IPS-11a (cell line): Measurements from ENCODE around the gene KIRREL2.

Source experiments
- H3K4me3 ChIP-seq: one replicate; pipeline ENCODE4 v1.5.1; 2013; ENCODE audit warnings: low read depth, low read length, control low read depth

Gene KIRREL2

DNA sequence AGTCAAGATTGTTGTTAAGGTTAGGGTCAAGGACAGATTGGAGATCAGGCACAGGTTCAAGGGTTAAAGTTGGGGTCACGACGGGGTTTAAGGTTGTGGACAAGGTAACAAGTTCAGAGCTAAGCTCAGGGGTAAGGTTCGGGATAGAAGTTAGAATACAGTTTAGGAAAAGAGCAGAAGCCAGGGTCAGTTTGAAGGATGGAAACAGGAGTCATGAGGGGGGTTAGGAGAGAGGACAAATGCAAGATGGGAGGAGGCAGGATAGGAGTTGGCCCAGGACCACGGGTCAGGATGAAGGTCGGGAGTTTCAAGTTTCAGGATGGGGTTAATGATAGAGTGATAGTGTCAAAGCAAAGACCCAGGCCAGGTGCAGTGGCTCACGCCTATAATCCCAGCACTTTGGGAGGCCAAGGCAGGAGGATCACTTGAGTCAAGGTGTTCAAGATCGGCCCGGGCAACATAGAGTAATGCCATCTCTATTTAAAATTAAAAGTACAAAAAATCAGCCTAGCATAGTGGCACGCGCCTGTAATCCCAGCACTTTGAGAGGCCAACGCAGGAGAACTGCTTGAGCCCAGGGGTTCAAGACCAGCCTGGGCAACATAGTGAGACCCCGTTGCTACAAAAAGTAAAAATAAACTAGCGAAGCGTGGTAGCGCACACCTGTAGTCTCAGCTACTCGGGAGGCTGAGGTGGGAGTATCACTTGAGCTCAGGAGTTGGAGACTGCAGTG, 12.1 kb upstream of the KIRREL2 start:
- H3K4me3 ChIP-seq = no peak overlapping the region

DNA sequence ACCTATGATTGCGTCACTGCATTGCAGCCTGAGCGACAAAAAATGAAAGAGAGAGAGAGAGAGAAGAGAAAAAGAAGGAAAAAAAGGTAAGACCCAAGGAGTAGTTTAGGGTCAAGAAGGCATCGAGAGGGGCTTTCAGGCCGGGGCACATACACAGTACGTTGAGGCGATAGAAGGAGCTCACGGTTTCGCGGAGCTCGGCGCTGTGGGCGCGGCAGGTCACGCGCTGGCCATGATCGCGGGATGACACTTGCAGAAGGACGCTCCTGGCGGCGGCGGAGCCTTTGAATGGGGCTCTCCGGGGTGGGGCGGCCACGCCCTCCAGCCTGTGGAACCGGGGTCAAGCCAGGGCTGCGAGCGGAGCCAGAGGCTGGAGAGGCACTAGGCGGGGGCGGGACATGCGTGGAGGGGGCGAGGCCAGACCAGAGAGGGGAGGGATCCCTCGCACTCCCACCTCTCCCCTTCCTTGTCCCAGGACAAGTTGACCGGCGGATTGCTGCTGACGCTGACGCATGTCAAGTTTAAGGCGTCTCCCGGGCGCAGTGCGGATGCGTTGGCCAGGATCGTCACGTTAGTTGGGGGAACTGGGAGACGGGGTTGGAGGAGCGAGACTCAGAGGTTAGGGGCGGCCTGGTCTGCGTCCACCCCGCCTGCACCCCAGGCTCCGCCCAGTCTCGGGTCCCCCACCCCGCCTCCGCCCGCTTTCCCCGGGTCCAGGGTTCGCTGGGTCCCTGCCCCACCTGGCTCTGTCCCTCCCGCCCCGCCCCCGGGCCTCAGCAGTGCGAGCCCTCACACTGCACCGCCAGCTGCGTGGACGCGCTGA, 11.3 kb upstream of the KIRREL2 start:
- peak overlapping the region; percentile 39 for H3K4me3 ChIP-seq

DNA sequence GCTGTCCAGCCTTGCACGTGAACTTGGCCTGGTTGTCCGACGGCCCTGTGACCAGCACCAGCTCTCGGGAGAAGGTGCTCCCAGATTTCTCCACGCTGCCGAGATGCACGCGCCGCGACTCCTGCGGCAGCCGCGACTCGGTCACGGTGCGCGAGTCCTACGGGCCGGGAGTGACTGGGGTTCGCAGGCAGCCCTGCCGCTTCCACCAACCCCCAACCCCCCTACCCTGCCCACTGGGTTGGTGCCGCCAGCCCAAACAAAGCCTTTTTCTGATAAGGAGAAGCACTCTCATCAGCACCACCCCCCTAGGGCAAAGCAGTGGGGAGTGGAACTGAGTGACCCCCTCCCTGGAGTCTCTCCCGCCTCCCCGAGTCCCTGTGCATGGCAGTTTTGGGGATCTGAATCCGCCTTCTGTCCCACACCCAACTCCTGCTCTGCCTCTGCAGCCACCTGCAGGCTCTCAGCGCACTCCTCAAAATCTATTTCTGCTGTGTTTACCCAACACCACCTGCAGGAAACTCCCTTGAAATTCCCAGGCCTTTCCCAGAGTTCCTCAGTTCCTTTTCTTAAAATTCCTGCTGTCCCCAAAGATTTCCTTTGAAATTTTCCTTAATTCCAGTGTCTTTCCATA, 10.6 kb upstream of the KIRREL2 start:
- H3K4me3 ChIP-seq = peak overlapping the region; percentile 39

DNA sequence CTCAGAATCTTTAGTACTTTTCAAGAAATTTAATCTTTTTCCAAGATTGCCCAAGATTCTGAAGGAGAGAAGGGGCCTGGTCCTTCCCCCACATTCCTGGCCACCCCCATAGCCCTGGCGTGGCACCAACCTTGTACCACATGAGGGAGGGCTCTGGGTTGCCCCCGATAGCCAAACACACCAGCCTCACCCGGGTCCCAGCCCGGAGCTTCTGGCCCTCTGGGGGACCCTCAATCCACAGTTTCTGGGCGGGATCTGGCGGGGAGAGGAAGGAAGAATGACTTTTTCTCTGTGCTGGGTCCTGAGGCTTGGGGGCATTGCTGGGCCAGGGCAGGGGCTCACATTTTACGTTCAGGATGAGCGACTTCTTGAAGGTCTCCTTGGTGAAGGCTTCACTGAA, 8.8 kb upstream of the KIRREL2 start:
- H3K4me3 ChIP-seq = no peak overlapping the region

DNA sequence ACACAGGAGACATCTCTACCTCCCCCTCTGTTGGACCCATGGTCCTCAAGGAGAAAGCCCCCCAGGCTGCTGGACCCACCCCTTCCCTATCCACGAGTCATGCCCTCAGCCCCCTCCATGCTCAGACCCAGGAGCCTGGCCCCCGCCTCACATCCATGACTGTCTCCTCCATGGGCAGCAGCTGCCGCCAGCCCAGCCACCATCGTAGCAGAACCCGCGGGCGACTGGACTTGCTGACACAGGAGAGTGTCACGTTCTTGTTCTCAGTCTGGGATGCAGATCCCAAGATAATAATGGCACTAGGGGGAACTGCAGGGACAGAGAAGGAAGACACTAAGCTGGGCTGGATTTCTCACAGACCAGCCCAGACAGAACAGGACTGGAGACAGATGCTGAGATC, 8.2 kb upstream of the KIRREL2 start:
- H3K4me3 ChIP-seq = no peak overlapping the region

DNA sequence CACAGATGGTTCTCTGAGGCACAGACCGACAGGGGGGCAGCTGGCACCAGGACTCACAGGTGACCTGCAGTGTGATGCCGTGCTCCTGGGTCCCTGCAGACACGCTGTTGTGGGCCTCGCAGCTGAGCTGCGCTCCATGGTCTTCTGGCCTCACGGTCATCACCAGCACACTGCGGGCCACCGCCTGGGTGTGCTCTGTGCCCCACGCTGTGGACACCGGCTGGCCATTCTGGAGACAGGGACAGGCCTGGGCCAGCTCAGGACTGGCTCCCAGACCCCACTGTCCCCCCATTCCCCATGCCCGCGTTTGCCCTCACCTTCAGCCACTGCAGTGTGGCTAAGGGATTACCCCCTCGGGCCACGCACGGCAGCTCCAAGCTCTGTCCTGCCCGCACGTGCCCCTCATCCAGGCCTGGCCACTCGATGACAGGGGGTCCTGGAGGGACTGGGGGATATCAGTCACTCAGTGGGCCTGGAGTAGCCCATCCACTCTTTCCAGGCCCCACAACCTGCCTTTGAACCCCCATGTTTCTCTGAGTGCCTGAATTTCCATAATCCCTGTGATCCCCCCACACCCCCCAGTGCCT, 7.7 kb upstream of the KIRREL2 start:
- no peak overlapping the region for H3K4me3 ChIP-seq

DNA sequence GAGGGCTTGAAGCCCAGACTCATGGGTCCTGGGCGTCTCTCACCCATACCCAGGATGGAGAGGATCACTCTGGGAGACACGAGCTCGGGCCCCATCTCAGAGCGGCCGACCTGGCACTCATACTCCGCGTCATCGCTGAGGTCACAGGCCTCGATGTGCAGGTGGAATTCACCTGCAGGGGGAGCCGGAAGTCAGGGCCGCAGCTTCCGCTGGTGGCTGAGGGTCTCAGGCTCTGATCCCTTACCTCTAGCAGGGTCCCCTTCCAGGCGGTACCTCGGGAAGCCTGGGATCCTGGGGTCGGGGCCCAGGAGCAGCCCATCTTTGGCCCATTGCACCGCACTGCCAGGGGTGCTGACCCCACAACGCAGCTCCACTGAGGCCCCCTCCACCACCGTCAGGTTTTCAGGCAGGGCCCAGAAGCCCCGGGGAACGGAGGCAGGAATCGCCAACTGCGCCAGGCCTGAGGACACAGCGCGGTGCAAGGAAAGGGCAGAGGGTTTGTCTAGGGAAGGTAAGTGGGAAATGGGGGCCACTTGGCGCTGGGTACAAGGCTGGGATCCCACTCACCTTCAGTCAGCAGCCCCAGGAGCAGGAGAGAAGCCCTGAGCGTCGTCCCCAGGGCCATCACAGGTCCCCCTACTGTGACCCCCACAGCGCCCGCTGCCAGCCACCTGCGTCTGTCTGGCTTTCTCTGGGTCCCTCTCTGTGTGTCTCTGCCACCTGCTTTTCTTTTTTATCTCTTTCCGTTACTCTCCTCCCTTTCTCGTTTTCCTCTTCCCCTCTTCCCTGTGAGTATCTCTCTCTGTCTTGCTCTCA, 5.3 kb upstream of the KIRREL2 start:
- H3K4me3 ChIP-seq = no peak overlapping the region

DNA sequence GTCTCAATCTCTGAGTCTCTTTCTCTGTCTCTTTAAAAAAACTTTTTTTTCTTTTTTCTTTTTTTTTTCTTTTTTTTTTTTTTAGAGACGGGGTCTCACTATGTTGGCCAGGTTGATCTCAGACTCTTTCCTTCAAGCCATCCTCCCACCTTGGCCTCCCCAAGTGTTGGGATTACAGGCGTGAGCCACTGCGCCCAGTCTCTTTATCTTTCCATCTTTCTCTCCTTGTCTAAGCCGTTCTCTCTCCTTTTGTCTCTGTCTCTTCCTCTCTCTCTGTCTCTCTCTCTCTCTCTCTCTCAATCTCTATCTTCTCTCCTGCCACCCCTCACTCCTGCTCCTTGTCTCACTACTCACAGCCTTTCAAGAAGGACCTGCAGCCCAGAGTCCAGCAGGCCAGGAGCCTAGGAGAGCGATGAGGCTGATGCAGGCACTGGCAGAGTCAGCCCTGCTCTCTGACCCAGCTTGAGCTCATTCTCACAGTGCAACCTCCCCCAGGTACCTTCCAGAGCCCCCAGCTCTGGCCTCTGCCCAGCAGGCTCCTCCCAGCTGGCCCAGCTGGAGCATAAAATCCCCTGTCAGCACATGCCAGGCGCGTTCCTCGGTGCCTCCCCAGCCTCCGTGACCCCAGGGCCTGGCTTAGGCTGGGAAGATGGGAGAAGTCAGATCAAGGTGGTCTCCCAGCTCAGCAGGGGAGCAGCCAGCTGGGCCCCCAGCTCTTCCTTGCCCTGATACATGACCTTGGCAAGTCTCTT, 4.5 kb upstream of the KIRREL2 start, which contains the start of gene NPHS1:
Gene NPHS1, minus strand, starts transcription at position 476 of the 752 bp plus-strand sequence. CDS start 667 bp downstream, outside the sequence.
- no peak within 1 kb of the TSS for H3K4me3 ChIP-seq

DNA sequence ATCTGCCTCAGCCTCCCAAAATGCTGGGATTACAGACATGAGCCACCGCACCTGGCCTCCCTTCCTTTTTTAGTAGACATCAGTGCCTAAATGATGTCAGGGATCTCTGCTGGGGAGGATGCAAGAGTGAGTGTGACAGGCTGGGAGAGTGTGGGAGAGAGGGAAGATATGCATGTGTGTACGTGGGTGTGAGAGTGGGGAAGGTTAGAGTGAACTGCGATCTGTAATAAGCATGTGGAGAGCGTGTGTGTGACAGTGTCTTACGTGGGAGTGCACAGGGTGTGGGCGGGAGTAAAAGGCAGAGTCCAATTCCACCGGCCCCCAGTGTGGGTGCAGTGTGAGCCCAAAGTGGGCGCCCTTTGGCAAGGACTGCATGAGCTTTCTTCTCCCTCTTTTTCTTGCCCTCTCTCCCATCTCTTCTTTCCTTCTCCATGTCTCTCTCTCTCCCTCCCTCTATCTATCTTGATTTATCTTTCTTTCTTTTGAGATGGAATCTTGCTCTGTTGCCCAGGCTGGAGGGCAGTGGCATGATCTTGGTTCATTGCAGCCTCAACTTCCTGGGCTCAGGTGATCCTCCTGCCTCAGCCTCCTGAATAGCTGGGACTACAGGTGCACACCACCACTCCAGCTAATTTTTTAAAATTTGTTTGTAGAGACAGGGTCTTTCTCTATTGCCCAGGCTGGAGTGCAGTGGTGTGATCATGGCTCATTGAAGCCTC, 3.5 kb upstream of the KIRREL2 start:
- H3K4me3 ChIP-seq = no peak overlapping the region

DNA sequence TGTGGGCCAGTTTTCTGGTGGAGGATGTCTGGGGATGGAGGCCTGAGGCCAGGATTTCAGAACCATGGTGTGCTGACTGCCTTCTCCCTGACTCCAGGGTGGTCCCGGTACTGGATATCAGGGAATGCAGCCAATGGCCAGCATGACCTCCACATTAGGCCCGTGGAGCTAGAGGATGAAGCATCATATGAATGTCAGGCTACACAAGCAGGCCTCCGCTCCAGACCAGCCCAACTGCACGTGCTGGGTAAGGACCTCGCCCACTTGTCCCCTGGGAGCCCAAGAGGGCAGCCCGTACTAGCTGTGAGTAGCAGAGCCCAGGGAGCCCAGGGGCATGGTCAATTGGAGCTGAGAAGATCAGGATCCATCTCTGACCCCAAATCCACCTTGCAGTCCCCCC, 1.6 kb downstream of the KIRREL2 start:
- no peak overlapping the region for H3K4me3 ChIP-seq

DNA sequence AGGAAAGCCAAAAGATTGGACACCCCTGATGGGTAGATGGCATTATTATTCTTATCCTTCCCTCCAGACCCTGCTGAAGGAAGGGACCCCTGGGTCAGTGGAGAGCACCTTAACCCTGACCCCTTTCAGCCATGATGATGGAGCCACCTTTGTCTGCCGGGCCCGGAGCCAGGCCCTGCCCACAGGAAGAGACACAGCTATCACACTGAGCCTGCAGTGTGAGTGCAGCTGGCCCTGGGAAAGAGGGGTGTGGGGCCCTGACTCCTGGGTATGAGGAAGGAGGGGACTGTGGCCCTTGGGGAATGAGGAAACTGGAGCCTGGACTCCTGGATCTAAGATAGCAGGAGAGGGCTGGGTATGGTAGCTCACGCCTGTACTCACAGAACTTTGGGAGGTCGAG, 2.7 kb downstream of the KIRREL2 start:
- no peak overlapping the region for H3K4me3 ChIP-seq

DNA sequence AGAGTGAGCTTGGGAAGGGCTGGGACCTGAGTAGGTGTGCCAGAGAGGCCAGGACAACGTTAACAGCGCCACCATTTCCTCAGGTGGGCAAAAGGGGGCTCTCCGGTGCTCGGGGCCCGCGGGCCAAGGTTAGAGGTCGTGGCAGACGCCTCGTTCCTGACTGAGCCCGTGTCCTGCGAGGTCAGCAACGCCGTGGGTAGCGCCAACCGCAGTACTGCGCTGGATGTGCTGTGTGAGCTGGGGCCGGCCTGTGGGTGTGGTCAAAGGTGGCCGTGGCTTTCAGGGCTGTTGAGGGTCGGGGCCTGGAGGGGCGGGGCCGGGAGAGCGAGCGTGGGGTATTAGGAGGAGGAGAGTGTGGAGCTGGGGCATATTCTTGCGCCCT, 3.7 kb downstream of the KIRREL2 start:
- no peak overlapping the region for H3K4me3 ChIP-seq

DNA sequence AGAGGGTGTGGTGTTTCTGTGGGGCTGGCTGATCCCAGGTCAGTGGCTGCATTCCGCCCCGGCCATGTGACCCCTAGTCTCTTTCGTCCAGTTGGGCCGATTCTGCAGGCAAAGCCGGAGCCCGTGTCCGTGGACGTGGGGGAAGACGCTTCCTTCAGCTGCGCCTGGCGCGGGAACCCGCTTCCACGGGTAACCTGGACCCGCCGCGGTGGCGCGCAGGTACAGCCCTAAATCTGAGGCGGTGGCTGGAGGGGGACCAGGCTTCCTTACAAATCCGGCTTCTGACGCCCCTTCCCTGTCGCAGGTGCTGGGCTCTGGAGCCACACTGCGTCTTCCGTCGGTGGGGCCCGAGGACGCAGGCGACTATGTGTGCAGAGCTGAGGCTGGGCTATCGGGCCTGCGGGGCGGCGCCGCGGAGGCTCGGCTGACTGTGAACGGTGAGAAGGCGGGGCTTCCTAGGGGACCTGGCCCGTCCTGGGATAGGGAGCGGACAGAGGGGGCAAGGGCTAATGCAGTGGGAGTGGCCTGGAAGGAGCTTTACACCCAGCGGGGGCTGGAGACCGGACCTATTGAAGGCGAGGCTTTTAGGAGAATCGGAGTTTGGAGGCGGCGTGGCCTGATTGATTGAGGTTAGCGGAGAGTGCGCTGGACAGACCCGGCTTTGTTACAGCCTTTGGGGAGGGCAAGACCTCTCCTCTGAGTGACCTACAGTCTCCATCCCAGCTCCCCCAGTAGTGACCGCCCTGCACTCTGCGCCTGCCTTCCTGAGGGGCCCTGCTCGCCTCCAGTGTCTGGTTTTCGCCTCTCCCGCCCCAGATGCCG, 4.3 kb downstream of the KIRREL2 start:
- H3K4me3 ChIP-seq = peak overlapping the region; percentile 20

DNA sequence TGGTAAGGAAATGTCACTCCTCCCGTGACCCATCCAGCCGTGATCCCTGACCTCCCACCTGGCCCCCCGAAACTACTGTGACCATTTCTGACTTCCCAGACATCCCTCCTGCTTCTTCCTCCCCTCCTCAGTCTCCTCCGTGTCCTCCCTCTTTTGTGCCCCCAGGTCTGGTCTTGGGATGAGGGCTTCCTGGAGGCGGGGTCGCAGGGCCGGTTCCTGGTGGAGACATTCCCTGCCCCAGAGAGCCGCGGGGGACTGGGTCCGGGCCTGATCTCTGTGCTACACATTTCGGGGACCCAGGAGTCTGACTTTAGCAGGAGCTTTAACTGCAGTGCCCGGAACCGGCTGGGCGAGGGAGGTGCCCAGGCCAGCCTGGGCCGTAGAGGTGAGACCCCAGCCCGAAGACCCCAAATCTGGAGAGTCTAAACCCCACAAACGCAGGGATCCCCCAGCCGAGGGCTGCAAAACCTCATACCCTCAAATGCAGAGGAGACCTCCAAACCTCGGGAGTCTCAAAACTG, 5.0 kb downstream of the KIRREL2 start:
- H3K4me3 ChIP-seq = peak overlapping the region; percentile 20

DNA sequence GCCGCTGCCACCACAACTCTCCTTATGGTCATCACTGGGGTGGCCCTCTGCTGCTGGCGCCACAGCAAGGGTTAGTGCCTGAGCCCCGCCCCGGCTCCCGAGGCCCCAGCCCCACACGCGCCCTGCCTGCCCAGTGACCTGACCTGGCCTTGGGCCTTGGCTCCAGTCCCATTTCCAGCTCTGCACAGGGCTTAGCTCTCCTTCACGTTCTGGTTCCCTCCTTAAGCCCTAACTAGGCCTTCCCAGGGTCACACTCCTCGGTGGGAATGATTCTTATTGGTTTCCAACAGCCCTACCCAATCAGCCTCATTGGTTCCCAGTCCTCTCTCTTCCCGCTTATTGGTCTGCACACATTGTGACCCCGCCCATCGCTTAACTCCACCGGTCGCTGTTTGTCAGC, 5.8 kb downstream of the KIRREL2 start:
- no peak overlapping the region for H3K4me3 ChIP-seq

DNA sequence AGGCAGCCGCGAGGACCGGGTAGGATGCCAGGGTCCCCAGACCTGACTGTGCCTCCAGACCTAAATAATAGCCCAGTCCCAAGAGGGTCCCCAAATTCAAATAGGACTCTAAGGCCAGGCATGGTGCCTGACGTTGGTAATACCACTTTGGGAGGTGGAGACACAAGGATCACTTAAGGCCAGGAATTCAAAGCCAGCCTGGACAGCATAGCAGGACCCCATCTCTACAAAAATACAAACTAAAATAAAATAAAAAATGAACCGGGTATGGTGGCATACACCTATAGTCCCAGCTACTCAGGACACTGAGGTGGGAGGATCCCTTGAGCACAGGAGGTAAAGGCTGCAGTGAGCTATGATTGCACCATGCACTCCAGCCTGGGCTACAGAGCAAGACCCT, 6.3 kb downstream of the KIRREL2 start:
- no peak overlapping the region for H3K4me3 ChIP-seq

DNA sequence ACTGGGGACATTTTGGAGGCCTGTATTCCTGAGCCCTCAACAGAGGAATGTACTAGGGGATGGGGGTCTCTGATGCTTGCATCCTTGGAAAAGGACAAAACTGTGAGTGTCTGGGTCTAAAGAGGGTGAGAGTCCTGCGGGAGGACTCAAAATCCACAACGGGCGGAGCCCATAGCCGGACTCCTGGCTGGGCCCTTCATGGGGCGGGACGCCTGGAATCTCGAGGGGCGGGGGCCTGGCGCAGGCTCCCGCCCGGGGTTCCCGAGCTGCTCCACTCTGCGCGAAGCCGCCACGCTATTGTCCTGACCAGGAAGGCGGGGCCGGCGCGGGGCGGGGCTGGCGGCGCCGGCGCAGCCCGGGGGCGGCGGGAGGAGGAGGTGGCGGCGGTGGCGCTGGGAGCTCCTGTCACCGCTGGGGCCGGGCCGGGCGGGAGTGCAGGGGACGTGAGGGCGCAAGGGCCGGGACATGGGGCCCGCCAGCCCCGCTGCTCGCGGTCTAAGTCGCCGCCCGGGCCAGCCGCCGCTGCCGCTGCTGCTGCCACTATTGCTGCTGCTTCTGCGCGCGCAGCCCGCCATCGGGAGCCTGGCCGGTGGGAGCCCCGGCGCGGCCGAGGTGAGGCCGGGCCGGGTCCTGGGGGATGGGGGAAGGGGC, 11.6 kb downstream of the KIRREL2 start, which contains the start of gene APLP1:
Gene APLP1, plus strand, starts transcription at position 403 of the 651 bp plus-strand sequence. Its CDS starts 63 bp downstream, at position 466.
- H3K4me3 ChIP-seq = peak within 1 kb of the TSS; percentile 33
